Ureter (tissue), 1 donor: ENCODE measurements around the gene CNST. TPM values are rescaled to one million over a fixed set of nuclear protein-coding genes. Genes with fewer than 3 reads are reported as not detected.
"Not testable (repeated sequence)": the region's sequence is repeated elsewhere in the genome, so short reads cannot be mapped to it uniquely, and the experiment has no call there.

Source experiments
- DNase-seq: peaks from one replicate; pipeline ENCODE4 v3.0.0-alpha.2; 2020; ENCODE audit warnings: low spot score
- total RNA-seq: library from RNA; stranded (reverse); gene quantifications from one replicate; pipeline ENCODE4 v1.2.4, GENCODE V29; 2023
- donor health status: DM: yes; HTN: yes; CAD: no.

Gene CNST
- total RNA-seq, 1 donor from 2014 or later: 37.2 TPM

GRCh38 chr1:246678816-246679793, 112.8 kb downstream of the CNST start:
- no peak for DNase-seq

- no peak for DNase-seq
These were observed 113.5 kb downstream of the CNST start for GRCh38 chr1:246679794-246680177.

- no peak for DNase-seq
These were observed 113.9 kb downstream of the CNST start for GRCh38 chr1:246680190-246680589.

GRCh38 chr1:246680696-246681130, 114.5 kb downstream of the CNST start:
- DNase-seq: no peak

DNA sequence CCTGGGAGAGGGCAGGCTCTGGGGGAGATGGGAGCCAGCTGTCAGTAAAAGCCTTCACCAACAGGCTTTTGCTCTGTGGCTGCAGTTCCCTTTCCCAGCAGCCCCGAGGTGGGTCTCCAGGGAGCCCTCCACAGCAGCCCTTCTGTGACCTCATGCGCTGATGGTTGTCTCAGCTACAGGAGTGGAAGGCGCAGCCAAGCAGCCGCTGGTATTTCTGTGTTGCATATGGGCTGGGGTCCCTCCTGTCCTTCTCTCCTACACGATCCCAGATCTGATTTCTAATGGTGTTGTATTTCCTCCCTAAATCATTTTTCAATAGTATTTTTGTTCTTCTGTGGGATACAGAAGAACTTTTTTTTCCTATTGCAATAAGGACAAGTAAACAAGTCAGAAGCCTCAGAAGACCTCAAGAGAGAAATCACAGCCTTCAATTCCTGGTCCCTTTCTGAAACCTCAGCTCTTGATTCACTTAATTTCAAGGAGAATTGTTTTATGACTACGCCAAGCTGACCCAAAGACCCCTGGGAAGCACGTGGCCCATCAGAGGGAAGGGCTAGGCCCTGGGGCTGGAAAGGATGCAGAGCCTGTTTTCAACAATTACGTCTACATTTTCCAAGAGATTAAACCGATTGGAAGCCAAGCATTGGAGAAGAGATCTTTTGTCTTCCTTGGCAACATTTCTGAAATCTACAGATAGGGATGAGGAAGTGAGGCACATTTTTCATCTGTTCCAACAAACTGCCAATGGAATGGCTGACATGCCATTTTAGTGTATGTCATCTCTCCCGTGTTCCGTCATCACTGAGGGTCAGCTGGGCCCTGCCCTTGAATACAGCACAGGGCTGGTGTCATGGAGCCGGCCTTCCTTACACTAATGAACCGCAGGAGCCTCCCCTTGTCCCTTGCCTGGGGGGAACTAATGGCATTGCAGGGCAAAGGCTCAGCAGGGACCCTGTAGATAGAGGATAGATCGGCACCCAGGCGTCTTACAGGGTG, 115.9 kb downstream of the CNST start:
- DNase-seq: no peak

DNA sequence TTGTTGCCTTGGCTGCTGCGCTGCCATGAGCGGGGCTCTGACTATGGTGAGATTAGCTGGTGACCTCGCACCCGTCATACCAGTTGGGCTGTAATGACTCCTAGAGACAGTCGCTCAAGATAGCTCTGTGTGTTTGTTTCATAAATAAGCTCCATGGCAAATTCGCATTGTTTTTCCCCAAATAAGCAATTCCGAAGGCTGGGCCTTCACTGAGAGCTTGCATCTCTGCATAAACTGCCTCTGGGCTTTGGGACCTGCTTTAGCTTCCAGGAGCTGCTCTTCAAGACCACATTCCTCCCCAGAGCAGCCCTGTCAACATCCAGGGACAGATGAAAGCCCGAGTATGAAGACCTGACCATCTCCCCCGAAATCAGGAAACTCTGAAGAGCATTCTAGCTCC, 117.3 kb downstream of the CNST start:
- no peak for DNase-seq

- no peak for DNase-seq
These were observed 120.7 kb downstream of the CNST start for GRCh38 chr1:246687002-246687401.

DNA sequence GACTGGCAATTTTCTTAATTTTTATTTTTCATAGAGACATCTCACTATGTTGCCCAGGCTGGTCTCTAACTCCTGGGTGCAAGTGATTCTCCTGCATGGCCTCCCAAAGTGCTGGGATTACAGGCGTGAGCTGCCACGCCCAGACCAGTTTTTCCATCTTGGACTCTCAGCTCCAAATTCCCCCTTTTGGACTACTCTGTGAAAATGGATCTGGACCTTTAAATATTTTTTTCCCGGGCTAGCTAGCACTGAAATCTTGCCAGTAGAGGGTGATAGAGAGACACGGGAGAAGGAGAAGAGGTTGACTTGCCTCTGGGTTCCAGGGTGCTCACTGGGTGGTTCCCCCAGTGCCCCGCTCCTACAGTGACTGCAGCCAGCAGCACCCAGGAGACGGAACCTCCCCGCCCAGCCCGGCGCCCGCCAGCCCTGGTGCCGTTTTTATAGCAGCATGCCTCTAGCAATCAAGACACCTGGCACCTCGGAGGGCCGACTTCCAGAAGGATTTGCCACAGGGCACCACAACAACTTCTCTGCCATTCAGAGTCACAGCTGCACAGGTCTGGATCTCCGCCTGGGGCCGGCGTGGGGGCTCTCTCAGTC, 123.3 kb downstream of the CNST start:
- DNase-seq: peak; percentile 73

DNA sequence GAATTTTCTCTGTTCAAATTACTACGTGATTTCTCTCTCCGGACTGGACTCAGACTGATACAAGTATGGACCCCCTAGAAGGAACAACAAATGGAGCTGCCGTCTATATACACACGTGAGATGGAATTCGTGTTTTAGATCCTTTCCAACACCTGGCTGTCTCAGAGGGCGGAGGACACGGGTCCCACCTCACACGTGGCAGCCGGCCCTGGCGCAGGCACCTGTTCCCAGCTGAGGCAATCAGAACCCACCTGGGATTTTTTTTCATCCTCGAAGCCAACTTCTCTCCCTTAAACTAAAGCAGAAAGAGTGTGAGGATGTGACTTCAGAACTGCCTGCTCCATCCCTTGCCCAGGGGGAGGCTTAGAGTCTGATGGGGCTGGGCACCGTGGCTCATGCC, 123.8 kb downstream of the CNST start:
- no peak for DNase-seq

GRCh38 chr1:246691622-246692495, 125.6 kb downstream of the CNST start:
- no peak for DNase-seq

DNA sequence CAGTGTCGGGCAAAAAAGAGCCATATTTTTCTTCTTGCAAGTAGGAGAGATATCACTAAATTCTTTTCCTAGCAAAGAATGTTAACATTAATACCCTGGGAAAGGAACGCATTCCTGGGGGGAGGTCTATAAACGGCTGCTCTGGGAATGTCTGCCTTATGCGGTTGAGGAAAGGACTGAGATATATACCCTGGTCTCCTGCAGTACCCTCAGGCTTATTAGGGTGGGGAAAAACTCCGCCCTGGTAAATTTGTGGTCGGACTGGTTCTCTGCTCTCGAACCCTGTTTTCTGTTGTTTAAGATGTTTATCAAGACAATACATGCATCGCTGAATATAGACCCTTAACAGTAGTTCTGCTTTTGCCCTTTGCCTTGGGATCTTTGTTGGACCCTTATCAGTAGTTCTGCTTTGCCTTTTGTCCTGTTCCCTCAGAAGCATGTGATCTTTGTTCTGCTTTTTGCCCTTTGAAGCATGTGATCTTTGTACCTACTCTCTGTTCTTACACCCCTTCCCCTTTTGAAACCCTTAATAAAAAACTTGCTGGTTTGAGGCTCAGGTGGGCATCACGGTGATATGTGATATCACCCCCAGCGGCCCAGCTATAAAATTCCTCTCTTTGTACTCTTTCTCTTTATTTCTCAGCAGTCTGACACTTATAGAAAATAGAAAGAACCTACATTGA, 128.1 kb downstream of the CNST start:
- DNase-seq: not testable (repeated sequence)

DNA sequence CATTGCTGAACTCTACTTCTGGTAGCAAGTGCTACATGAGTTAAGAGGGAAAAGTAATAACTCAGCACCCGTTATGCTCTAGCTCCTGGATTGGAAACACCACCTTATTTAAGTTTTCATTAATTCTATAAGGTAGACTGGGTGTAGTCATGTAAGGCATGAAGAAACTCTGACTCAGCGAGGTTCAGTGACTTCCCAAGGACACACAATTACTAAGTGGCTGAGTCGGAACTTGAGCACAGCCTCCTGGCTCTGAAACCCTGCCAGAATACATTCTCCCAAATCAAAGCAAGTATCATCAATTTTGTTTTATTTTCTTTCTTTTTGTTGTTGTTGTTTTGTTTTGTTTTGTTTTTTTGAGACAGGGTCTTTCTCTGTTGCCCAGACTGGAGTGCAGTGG, 128.9 kb downstream of the CNST start:
- DNase-seq: no peak

DNA sequence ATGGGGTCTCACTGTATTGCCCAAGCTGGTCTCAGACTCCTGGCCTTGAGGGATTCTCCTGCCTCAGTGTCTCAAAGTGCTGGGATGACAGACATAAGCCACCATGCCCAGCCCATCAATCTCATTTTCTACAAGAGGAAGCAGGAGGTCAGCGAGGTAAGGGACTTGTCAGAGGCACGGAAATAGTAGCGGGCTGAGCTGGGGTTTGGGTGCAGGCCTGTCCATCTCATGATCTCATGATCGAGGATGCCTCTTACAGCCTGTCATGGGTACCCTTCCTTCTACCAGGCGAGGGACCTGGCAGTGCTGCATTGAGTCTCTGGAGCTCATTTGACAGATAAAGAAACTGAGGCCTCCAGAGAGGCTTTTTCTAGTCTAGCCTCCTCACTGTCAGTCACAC, 129.4 kb downstream of the CNST start:
- DNase-seq: no peak

DNA sequence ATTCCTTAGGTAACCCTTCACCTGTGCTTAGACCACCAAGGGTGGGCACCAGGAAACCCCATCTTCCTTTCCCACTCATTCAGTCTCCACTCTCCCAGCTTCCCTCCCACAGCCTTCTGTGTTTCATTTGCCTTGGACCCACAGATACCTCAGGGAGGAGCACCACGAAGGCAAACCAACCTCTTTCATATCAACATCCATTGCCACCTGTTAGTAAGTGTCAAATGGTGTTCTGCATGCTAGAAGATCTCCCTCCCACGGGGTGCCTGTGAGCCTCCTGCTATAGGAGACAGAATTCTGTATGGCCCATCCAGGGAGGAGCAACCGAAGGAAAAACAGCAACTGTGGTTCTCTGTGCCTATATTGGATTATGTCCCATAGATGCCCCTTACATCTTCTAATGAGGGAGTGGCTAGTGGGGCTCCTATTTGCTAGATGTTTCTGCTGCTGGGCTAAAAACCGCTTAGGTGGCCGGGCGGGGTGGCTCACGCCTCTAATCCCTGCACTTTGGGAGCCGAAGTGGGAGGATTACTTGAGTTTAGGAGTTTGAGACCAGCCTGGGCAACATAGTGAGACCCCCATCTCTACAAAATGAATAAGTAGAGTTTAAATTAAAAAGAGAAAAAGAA, 132.3 kb downstream of the CNST start:
- DNase-seq: no peak

GRCh38 chr1:246699095-246699735, 133.0 kb downstream of the CNST start:
- DNase-seq: peak; percentile 90

DNA sequence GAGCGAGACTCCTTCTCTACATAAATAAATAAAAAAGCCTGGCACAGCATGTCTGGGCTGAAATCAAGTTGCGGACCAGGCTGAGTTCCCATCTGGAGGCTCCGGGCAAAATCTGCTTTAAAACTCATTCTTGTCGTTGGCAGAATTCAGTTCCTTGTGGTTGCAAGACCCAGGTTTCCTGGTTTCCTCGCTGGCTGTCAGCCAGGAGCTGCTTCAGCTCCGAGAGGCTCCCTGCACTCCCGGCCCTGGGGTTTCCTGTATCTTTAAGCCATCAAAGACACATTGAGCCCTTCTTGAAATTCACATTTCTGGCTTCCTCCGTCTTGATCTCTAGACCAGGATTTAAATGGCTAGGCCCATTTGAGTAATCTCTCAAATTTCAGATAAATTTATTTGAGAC, 137.3 kb downstream of the CNST start:
- no peak for DNase-seq

DNA sequence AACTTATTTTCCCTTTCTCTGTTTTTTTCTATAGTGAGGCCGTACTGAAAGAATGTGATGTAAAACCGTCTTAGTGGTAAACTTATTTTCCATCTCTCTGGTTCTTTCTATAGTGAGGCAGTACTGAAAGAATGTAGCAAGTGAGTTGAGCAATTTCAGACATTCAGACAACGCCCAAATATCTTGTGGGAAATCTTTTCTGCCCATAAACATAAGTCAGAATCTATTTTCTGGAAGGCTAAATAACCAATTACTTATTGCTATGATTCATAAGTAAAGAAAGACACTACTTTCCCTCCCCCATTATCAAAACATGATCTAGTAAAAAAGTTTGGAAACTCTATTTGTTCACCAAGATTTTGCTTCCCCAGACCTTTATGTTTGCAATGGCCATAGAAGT, 139.1 kb downstream of the CNST start:
- no peak for DNase-seq

DNA sequence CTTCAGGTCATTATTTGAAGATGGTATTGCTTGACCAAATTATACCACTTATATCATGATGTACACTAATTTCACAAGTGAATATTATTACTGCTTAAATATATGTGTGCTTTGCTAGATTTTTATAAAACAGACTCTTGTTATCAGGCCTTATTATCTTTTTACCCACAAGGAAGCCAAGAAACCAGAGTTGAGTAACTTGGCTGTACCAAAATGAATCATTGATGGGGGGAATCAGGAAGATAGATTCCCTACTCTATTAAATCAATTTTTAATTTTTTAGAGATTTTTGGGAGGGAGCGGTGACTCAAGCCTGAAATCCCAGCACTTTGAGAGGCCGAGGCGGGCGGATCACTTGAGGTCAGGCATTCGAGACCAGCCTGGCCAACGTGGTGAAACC, 141.9 kb downstream of the CNST start:
- DNase-seq: no peak

DNA sequence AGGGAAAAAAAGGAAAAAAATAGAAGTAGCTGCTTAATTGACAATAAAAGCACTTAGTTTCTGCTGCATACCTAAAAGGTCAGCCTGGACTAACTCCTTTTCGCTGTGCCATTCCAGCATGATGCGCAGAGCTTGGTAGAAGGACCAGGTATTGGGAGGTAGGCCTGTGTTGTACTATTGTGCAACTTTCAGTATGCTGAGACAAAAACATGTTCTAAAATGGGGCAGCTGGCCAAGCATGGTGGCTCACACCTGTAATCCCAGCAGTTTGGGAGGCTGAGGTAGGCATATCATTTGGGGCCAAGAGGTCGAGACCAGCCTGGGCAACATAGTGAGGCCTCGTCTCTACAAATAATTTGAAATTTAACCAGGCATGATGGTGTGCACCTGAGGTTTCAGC, 142.9 kb downstream of the CNST start:
- DNase-seq: no peak
